ENCODE measurements around the gene CDH4.

DNA sequence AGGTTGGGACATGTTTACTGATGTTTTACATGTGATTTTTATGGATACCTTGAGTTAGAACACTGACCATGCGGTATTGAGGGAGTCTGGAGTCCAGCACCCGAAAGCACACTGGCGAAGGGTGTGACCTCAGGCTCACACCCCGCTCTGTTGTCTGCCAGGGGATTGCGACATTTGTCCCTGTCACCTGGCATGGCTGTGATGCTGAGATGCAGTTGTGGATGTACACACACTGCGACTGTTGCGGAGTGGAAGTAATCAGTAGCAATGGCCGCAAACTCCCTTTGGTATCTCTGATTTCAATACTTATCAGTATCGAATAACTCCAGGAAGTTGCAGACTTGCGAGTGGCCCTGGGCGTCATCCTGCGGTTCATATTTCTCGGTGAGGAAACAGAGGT, 43.2 kb downstream of the CDH4 start:
- TF ChIP-seq, protein P1, sequence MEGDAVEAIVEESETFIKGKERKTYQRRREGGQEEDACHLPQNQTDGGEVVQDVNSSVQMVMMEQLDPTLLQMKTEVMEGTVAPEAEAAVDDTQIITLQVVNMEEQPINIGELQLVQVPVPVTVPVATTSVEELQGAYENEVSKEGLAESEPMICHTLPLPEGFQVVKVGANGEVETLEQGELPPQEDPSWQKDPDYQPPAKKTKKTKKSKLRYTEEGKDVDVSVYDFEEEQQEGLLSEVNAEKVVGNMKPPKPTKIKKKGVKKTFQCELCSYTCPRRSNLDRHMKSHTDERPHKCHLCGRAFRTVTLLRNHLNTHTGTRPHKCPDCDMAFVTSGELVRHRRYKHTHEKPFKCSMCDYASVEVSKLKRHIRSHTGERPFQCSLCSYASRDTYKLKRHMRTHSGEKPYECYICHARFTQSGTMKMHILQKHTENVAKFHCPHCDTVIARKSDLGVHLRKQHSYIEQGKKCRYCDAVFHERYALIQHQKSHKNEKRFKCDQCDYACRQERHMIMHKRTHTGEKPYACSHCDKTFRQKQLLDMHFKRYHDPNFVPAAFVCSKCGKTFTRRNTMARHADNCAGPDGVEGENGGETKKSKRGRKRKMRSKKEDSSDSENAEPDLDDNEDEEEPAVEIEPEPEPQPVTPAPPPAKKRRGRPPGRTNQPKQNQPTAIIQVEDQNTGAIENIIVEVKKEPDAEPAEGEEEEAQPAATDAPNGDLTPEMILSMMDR (conservative IDR thresholded peaks at IDR 0.05): no peak
- TF ChIP-seq EZH2 (IDR thresholded peaks at IDR 0.05; ENCODE audit: low read depth): no peak
